Fibroblast of villous mesenchyme (primary cell): Measurements from ENCODE around the gene MED15. TPM values are rescaled to one million over a fixed set of nuclear protein-coding genes. Genes with fewer than 3 reads are reported as not detected.

ENCODE experiments used
- DNase-seq: peaks from one replicate; pipeline ENCODE4 v3.0.0-alpha.2; 2010; ENCODE audit warnings: low read depth
- H3K4me3 ChIP-seq: 2 replicates; pipeline ENCODE4 v1.5.1; 2011; ENCODE audit warnings: low read depth, mild to moderate bottlenecking, low read length
- total RNA-seq: library from RNA; depleted of rRNA; stranded (reverse); fragments of >200 nt; gene quantifications from 2 replicates; pipeline ENCODE4 v1.2.3, GENCODE V29; 2012
- TF ChIP-seq, protein P1 (sequence below): IDR thresholded peaks from 2 replicates; pipeline ENCODE4 v1.5.1; 2012; ENCODE audit warnings: low read depth, mild to moderate bottlenecking, low read length; ENCODE audit not compliant: insufficient read depth

The MED15 gene
- total RNA-seq, 1 donor = 51.0 TPM

GRCh38 chr22:20545681-20546521 is 38.5 kb downstream of the MED15 start:
- DNase-seq = peak; percentile 59
- no peak overlapping the region for H3K4me3 ChIP-seq
- TF ChIP-seq, protein P1, sequence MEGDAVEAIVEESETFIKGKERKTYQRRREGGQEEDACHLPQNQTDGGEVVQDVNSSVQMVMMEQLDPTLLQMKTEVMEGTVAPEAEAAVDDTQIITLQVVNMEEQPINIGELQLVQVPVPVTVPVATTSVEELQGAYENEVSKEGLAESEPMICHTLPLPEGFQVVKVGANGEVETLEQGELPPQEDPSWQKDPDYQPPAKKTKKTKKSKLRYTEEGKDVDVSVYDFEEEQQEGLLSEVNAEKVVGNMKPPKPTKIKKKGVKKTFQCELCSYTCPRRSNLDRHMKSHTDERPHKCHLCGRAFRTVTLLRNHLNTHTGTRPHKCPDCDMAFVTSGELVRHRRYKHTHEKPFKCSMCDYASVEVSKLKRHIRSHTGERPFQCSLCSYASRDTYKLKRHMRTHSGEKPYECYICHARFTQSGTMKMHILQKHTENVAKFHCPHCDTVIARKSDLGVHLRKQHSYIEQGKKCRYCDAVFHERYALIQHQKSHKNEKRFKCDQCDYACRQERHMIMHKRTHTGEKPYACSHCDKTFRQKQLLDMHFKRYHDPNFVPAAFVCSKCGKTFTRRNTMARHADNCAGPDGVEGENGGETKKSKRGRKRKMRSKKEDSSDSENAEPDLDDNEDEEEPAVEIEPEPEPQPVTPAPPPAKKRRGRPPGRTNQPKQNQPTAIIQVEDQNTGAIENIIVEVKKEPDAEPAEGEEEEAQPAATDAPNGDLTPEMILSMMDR = no peak

GRCh38 chr22:20546541-20546950 is 39.1 kb downstream of the MED15 start:
- TF ChIP-seq, protein P1 = no peak
- no peak for DNase-seq
- no peak overlapping the region for H3K4me3 ChIP-seq

DNA sequence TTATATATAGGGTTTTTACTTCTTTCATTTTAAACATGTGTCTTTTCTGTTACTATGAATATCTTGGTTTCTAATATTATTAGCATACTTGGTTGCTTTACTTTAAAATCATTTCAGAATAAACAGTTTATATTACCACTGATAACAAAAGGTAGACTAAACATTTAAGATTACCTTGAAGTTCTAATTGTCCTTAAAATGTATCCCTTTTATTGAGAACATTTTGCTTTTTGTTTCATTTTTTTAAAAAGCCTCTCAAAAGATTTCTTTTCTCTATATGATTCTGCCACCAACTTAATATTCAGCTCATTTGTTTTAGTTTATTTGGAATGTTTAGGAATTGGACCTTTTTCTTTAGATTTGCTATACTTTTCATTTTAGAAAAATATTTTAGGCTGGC is 39.6 kb downstream of the MED15 start:
- DNase-seq = no peak
- TF ChIP-seq, protein P1 = no peak
- H3K4me3 ChIP-seq = no peak overlapping the region

- TF ChIP-seq, protein P1 = no peak
- no peak for DNase-seq
- H3K4me3 ChIP-seq = no peak overlapping the region
Measured at GRCh38 chr22:20548806-20549205, 41.4 kb downstream of the MED15 start.

DNA sequence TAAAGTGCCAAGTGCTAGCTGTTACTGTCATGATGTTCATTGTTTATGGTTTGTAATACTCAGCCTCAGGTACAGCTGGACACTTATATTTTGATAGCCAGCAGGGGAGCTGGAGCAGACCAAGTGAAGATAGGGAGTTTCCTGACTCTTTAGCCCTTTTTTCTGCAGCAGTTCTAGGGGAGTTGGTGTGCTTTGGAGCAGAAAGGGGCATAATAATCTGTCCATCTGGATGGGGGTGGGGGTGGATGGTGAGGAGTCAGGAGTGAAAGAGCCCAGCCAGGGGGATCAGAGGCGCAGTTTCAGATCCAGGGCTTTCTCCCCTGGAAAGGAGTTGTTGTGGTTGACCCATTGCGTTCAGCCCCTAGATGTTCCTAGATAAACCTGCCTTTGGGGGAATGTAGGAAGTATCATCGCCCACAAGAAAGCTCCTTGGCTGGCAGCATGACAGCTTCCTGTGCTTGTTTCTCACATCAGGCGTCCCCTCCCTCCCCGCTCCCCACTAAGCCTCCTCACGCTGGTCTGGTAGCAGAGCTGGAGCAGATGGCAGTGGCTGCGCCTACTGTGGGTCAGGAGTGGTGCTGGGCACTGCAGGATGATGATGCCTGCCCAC is 41.9 kb downstream of the MED15 start:
- H3K4me3 ChIP-seq = no peak overlapping the region
- peak; percentile 83 for DNase-seq
- TF ChIP-seq, protein P1 = no peak

GRCh38 chr22:20550057-20550817 is 42.8 kb downstream of the MED15 start:
- no peak for DNase-seq
- TF ChIP-seq, protein P1 = no peak
- H3K4me3 ChIP-seq = no peak overlapping the region
